MM.1S (cell line): ENCODE data around the gene ACSS1.

Source experiments
- DNase-seq: peaks from one replicate; pipeline ENCODE4 v3.0.0-alpha.2; 2015
- H2AFZ ChIP-seq: fragments of 300-600 bp; sonication (generic); 2 replicates; pipeline ENCODE4 v1.6.0; 2016; ENCODE audit warnings: antibody characterized with exemption, low read length
- H3F3A ChIP-seq: fragments of 300-600 bp; sonication (generic); 2 replicates; pipeline ENCODE4 v1.6.1; 2016; ENCODE audit warnings: mild to moderate bottlenecking, antibody characterized with exemption, low read length, moderate library complexity, mixed read lengths; ENCODE audit not compliant: insufficient read depth
- H3K27ac ChIP-seq: fragments of 300-600 bp; sonication (generic); 2 replicates; pipeline ENCODE4 v1.5.1; 2016; ENCODE audit warnings: mild to moderate bottlenecking, low read length
- H3K27me3 ChIP-seq: fragments of 300-600 bp; sonication (generic); replicated peaks from 2 replicates; pipeline ENCODE4 v1.6.0; 2016; ENCODE audit warnings: low read length; ENCODE audit not compliant: insufficient read depth
- H3K36me3 ChIP-seq: fragments of 300-600 bp; sonication (generic); replicated peaks from 2 replicates; pipeline ENCODE4 v1.6.1; 2016; ENCODE audit warnings: mild to moderate bottlenecking, low read length, mixed read lengths; ENCODE audit not compliant: insufficient read depth
- H3K4me1 ChIP-seq: fragments of 300-600 bp; sonication (generic); 2 replicates; pipeline ENCODE4 v1.6.1; 2016; ENCODE audit warnings: low read length, mixed read lengths
- H3K4me2 ChIP-seq: fragments of 300-600 bp; sonication (generic); 2 replicates; pipeline ENCODE4 v1.6.0; 2016; ENCODE audit warnings: low read depth, low read length
- H3K4me3 ChIP-seq: fragments of 300-600 bp; sonication (generic); 2 replicates; pipeline ENCODE4 v1.5.1; 2016; ENCODE audit warnings: low read length, mixed read lengths
- H3K79me2 ChIP-seq: fragments of 300-600 bp; sonication (generic); 2 replicates; pipeline ENCODE4 v1.6.1; 2016; ENCODE audit warnings: mixed run types, low read length, mixed read lengths
- H3K9ac ChIP-seq: fragments of 300-600 bp; sonication (generic); 2 replicates; pipeline ENCODE4 v1.6.1; 2016; ENCODE audit warnings: low read length, mixed read lengths
- H3K9me2 ChIP-seq: fragments of 300-600 bp; sonication (generic); replicated peaks from 2 replicates; pipeline ENCODE4 v1.6.1; 2016; ENCODE audit warnings: mild to moderate bottlenecking, low read length, mixed read lengths; ENCODE audit not compliant: insufficient read depth
- H3K9me3 ChIP-seq: fragments of 300-600 bp; sonication (generic); replicated peaks from 2 replicates; pipeline ENCODE4 v1.6.1; 2016; ENCODE audit warnings: mild to moderate bottlenecking, low read length, mixed read lengths; ENCODE audit not compliant: insufficient read depth
- H4K20me1 ChIP-seq: fragments of 300-600 bp; sonication (generic); 2 replicates; pipeline ENCODE4 v1.6.1; 2016; ENCODE audit warnings: mild to moderate bottlenecking, low read length, moderate library complexity, mixed read lengths; ENCODE audit not compliant: insufficient read depth
- CTCF ChIP-seq: fragments of 300-600 bp; sonication (generic); IDR thresholded peaks from 2 replicates; pipeline ENCODE4 v1.5.1; 2016; ENCODE audit warnings: antibody characterized with exemption, low read length, mixed read lengths
- EZH2 ChIP-seq: fragments of 300-600 bp; sonication (generic); optimal IDR thresholded peaks from 2 replicates; pipeline ENCODE3; 2017; ENCODE audit warnings: low read depth, mild to moderate bottlenecking, antibody characterized with exemption, low read length, mixed read lengths
- EZH2phosphoT487 ChIP-seq: fragments of 300-600 bp; sonication (generic); IDR thresholded peaks from 2 replicates; pipeline ENCODE4 v1.6.1; 2018; ENCODE audit warnings: antibody characterized with exemption, low read length

The ACSS1 gene

GRCh38 chr20:25041813-25042530, 16.0 kb downstream of the ACSS1 start:
- Histone ChIP-seq H3K4me3 (no peak overlapping the region), H3K9ac (no peak overlapping the region), H3F3A (peaks cover 4% of the 10 kb centered on the region; the same call in 1 of the 2 replicates), H3K9me2 (no peaks in the 10 kb centered on the region), H3K9me3 (no peaks in the 10 kb centered on the region), H3K4me2 (no peak overlapping the region), H3K27ac (no peak overlapping the region), H3K79me2 (peaks cover 88% of the 10 kb centered on the region), H4K20me1 (no peaks in the 10 kb centered on the region), H2AFZ (no peak overlapping the region), H3K27me3 (no peaks in the 10 kb centered on the region), H3K36me3 (no peaks in the 10 kb centered on the region), H3K4me1 (peaks cover 26% of the 10 kb centered on the region)
- no peak for DNase-seq
- TF ChIP-seq CTCF (no peak), EZH2 (no peak), EZH2phosphoT487 (no peak)

- Histone ChIP-seq H3K4me2 (no peak overlapping the region), H4K20me1 (no peaks in the 10 kb centered on the region), H3K79me2 (peaks cover 87% of the 10 kb centered on the region), H3K27me3 (no peaks in the 10 kb centered on the region), H3K9me2 (no peaks in the 10 kb centered on the region), H3K9ac (no peak overlapping the region), H2AFZ (no peak overlapping the region), H3F3A (peaks cover 16% of the 10 kb centered on the region), H3K4me3 (no peak overlapping the region), H3K9me3 (no peaks in the 10 kb centered on the region), H3K4me1 (peaks cover 35% of the 10 kb centered on the region), H3K36me3 (no peaks in the 10 kb centered on the region), H3K27ac (no peak overlapping the region)
- no peak for DNase-seq
- TF ChIP-seq EZH2 (no peak), EZH2phosphoT487 (no peak), CTCF (no peak)
These were observed 17.5 kb downstream of the ACSS1 start for GRCh38 chr20:25040438-25040831.

GRCh38 chr20:25039697-25040437, 18.1 kb downstream of the ACSS1 start:
- peaks cover 87% of the 10 kb centered on the region for H3K79me2 ChIP-seq
- no peaks in the 10 kb centered on the region for H4K20me1 ChIP-seq
- no peak overlapping the region for H3K9ac ChIP-seq
- H3K27me3 ChIP-seq, result no peaks in the 10 kb centered on the region
- H3F3A ChIP-seq, result peaks cover 16% of the 10 kb centered on the region
- DNase-seq, result no peak
- H3K4me1 ChIP-seq, result peaks cover 35% of the 10 kb centered on the region
- no peaks in the 10 kb centered on the region for H3K9me3 ChIP-seq
- H3K27ac ChIP-seq, result no peak overlapping the region
- H3K4me3 ChIP-seq, result no peak overlapping the region
- H3K36me3 ChIP-seq, result no peaks in the 10 kb centered on the region
- no peak overlapping the region for H2AFZ ChIP-seq
- TF ChIP-seq EZH2 (no peak), EZH2phosphoT487 (no peak)
- no peaks in the 10 kb centered on the region for H3K9me2 ChIP-seq
- H3K4me2 ChIP-seq, result no peak overlapping the region
